HG03025 (cell line): Measurements from ENCODE around the gene RHOB.
"Not testable (repeated sequence)": the region's sequence is repeated elsewhere in the genome, so short reads cannot be mapped to it uniquely, and the experiment has no call there.

Source experiments
- ATAC-seq: cut with Tn5 transposase; IDR thresholded peaks from one replicate; pipeline ENCODE4 v1.9.1; 2021; ENCODE audit warnings: mild to moderate bottlenecking, moderate library complexity; ENCODE audit not compliant: unreplicated experiment, low FRiP score

The RHOB gene

DNA sequence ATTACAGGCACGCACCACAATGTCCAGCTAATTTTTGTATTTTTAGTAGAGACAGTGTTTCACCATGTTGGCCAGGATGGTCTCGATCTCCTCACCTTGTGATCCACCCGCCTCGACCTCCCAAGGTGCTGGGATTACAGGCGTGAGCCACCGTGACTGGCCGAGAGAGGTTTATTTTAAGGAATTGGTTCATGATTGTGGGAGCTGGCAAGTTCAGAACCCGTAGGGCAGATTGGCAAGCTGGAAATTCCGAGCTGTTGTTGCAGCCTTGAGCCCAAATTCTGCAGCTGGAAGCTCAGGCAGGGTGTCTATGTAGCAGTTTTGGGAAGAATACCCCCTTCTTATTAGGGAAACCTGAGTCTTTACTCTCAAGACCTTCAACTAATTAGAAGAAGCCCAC lies 11.4 kb upstream of the RHOB start:
- not testable (repeated sequence) for ATAC-seq

DNA sequence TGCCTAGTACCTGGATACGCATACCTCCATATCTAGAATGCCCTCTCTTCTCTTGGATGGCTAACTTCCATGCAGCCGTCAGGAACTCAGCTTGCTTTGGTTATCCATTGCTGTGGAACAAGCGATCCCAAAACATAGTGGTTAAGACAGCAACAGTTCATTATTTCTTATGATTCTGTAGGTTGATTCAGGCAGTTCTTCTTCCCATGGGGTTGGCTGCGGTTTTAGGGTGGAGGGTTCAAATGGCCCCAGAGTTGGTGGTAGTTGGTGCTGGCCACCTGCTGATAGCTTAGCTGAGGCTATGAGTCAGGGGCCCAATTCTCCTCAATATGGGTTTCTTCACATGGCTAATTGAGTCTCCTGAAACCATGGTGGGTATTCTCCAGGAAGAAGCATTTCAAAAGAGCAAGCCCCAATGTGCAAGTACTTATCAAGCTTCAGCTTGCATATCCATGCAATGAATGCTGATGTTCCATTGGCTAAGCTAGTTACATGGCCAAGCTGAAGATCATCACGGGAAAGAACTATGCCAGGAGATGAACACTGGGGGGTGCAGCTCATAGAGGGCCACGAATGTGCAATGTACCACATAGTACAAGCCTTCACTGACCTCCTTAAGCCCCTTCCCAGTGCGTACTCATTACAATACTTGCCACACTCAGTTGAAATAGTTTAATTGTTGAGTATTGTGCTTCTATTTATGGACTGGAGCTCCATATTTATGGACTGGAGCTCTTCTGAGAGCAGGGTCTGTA lies 10.0 kb upstream of the RHOB start:
- ATAC-seq: no peak

DNA sequence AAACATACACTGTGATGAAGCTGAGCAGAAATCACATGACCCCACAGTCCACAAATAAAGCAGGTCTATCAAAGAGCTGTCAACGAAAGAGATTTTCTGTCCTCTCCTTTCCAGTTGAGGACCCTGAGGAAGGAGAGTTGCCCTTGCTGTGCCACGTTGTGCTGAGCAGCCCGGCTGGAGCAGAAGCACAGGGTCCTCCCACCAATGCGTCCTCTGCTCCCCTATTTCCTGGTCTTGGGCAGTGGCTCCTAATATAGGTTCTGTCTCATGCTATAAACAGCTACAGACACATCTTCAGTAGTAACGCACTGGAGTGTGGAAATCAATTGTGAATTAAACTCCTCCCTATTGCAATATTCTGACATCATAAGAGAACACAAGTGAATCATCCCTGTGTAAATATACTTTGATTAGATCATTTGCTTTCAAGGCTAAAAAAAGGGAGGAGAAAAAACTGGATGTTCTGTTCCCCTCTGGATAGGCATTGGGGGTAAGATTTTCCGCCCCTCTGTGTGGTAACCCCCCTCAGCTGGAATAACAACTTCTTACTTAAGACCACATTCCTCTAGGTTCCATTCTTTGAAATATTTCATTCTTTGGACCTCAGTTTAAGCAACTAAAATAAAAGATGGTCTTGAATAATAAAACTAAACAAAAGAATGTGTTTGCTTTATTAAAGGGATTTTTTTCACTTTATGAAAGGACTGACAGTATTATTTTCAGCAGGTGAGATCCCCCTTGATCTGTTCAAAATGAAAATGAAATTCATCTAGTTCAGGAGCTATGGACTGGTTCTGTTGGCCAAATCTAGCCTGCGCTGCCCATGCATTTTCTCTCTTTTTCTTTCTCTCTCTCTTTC lies 8.3 kb upstream of the RHOB start:
- no peak for ATAC-seq

DNA sequence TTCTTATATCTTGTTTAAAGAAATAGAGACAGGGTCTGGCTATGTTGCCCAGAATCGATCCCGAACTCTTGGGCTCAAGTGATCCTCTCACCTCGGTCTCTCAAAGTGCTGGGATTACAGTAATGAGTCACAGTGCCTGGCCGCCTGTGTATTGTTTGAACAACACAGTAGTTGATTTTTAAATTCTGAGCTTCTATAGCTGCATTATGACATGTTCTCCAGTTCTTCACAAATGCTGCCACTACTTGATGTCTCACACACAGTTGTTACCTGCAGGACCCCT lies 7.7 kb upstream of the RHOB start:
- no peak for ATAC-seq

DNA sequence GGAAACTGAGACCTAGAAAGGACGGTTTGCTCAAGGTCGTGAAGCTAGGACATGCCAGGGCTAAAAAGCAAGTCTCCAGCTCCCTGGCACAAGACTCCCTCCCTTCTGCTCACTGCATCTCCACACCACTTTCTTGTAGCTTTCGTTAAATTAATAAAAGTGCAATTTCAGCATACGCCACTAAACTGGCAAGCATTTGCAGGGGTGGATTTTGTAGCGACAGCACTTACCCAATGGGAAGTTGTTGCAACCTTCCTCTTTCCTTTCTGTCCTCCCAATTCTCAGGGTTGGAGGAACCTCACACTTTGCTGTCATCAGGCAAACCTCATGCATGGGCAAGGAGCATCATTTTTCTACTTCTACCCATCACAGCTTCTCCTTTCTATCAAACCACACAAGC lies 7.4 kb upstream of the RHOB start:
- no peak for ATAC-seq

DNA sequence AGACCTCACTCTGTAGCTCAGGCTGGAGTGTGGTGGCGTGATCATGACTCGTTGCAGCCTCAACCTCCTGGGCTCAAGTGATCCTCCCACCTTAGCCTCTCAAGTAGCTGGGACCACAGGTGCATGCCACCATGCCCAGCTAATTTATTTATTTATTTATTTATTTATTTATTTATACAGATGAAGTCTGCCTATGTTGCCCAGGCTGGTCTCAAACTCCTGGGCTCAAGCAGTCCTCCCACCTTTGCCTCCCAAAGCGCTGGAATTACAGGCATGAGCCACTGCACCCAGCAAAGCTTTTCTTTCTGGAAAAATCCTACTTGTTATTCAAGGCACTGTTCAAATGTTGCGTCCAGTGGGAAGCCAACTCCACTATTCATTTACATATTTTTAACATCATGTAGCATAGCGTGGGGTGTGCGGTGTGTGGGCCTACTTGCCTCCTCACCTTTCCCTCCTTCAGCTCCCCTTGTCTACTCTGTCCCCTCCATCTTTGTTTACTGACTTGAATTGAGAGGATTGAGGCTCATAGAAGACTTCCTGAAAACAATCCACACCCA lies 6.8 kb upstream of the RHOB start:
- ATAC-seq: no peak

DNA sequence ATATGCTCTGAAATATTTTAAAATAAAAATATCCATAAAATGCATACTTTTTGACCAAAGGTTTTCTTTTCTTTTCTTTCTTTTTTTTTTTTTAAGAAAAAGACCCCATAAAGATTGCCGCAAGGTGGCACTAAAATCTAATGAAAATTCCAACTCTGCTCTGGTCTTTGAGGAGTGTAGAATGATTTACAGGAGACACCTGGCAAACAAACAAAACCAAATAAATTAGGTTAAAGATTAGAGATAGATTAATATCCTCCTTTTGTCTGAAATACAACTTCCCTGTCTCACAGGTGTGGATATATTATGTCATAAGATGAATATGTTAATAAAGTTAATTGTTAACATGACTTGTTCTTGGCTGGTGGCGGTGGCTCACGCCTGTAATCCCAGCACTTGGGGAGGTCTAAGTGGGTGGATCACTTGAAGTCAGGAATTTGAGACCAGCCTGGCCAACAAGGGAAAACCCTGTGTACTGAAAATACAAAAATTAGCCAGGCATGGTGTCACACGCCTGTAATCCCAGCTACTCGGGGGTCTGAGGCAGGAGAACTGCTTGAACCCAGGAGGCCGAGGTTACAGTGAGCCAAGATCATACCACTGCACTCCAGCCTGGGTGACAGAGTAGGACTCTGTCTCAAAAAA lies 3.5 kb upstream of the RHOB start:
- no peak for ATAC-seq

DNA sequence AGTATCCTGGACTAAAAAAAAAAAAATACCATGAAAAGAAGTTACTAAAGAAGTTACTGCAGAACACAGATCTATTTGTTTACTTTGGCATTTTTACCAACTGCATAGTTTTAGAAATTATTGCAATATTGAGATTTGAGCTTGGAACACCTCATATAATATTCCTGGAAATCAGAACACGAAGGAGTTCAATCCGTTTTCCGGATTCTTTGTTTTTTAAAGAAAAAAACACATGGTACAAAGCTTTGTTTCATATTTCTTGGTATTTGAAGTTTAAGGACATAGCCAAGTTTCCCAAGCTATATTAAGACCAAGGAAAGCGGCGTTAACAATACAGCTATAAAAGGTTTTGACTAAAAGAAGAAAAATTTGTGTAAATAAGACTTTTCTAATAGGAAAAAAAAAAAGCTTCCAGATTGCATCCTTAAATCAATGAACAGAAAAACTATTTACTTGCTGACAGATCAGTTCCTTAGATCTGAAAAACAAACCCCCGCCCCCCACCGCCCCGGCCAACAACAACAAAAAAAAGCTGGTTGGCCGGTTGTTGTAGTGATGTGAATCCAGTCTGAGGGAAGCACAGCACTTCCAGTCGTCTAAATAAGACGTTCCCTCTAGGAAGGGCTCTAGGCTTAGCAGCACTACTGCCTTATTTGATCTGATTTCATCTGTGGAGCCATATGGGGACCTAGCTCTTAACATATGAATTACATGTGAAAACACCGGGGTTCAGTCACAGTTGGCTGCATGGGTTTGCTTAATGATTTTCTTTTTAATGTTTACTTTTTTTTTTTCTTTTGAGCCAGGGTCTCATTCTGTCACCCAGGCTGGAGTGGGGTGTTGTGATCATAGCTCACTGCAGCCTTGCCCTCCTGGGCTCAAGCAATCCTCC lies 2.5 kb upstream of the RHOB start:
- ATAC-seq: no peak

DNA sequence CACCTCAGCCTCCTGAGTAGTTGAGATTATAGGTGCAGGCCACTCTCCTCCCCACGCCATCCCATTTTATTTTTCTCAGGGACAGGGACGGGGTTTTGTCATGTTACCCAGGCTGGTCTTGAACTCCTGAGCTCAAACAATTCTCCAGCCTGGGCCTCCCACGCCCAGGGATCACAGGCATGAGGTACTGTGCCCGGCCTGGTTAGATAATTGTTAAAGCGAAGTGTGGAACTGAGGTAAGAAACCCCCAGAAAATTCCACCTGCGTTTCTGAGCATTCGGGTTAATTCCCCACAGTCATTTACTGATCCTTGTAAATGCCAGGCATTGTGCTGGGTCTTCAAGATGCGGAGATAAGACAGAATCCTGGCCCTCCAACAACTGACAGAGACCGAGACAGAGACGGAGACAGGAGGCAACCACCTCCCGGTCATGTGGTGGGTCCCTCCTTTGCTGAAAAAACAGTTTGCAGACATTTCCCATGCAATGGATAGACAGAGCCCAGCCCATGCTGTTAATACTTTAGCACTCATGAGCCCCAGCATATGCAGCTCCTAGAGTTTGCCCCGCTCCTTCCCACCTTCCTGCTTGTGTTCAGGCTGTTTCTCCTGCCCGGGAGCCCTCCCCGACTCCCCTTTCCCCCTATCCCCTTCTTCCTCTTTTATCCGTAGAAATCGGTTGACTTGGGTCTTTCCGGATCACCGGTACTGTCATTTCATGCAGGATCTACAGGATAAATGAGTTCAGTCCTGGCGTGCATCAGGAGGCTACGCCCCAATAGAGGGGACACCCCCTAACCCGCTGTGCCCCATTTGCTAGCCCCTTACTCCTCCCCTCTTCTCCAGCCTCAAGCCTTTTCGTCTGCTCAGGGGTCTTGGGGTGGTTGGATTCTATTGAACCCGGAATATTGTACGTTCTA lies 1.6 kb upstream of the RHOB start:
- ATAC-seq: no peak

DNA sequence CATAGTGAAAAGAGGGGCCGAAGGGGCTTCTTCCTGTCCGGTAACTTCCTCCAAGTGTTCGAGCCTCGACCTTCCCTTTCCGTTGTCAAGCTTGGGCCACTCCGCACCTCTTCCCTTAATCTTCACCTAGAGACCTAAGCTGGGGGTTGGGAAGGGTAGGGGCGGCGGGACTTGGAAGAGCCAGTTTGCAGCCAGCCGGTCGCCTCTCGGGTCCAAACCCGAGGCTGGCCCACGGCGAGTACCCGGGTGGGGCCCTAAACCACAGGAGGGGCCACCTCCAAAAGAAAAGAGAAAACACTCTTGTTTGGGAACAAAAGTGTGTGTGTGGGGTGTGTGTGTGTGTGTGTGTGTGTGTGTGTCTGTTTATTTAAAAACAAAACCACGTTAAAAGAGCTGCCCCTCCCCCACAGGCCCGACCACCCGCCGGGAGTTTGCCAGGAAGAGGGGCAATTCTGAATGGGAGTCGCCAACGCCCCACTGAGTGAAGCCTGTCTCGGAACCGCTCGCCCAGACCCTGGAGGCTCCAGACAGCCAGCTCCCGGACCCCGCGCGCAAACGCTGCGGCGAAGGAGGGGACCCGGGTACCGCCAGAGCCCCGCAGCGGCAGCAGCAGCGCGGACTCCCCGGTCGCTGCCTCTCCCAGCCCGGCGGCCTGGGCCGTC lies 488 bp upstream of the RHOB start:
- ATAC-seq: no peak

DNA sequence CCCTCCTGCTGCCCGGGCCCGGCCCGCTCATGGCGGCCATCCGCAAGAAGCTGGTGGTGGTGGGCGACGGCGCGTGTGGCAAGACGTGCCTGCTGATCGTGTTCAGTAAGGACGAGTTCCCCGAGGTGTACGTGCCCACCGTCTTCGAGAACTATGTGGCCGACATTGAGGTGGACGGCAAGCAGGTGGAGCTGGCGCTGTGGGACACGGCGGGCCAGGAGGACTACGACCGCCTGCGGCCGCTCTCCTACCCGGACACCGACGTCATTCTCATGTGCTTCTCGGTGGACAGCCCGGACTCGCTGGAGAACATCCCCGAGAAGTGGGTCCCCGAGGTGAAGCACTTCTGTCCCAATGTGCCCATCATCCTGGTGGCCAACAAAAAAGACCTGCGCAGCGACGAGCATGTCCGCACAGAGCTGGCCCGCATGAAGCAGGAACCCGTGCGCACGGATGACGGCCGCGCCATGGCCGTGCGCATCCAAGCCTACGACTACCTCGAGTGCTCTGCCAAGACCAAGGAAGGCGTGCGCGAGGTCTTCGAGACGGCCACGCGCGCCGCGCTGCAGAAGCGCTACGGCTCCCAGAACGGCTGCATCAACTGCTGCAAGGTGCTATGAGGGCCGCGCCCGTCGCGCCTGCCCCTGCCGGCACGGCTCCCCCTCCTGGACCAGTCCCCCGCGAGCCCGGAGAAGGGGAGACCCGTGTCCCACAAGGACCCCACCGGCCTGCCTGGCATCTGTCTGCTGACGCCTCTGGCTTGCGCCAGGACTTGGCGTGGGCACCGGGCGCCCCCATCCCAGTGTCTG lies 767 bp downstream of the RHOB start:
- ATAC-seq: peak; percentile 12

DNA sequence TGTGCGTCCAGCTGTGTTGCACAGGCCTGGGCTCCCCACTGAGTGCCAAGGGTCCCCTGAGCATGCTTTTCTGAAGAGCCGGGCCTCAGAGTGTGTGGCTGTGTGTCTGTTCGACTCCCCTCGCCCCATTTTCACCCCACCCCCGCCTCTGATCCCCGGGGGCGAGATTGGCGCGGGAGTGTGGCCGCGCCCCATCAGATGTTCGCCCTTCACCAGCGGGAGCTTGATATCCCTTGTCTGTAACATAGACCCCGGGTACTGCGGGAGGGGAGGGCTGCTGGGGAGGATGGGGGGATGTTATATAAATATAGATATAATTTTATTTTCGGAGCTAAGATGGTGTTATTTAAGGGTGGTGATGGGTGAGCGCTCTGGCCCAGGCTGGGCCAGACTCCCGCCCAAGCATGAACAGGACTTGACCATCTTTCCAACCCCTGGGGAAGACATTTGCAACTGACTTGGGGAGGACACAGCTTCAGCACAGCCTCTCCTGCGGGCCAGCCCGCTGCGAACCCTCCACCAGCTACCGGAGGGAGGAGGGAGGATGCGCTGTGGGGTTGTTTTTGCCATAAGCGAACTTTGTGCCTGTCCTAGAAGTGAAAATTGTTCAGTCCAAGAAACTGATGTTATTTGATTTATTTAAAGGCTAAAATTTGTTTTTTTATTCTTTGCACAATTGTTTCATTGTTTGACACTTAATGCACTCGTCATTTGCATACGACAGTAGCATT lies 1.5 kb downstream of the RHOB start:
- no peak for ATAC-seq

DNA sequence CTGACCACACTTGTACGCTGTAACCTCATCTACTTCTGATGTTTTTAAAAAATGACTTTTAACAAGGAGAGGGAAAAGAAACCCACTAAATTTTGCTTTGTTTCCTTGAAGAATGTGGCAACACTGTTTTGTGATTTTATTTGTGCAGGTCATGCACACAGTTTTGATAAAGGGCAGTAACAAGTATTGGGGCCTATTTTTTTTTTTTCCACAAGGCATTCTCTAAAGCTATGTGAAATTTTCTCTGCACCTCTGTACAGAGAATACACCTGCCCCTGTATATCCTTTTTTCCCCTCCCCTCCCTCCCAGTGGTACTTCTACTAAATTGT lies 2.1 kb downstream of the RHOB start:
- ATAC-seq: no peak

DNA sequence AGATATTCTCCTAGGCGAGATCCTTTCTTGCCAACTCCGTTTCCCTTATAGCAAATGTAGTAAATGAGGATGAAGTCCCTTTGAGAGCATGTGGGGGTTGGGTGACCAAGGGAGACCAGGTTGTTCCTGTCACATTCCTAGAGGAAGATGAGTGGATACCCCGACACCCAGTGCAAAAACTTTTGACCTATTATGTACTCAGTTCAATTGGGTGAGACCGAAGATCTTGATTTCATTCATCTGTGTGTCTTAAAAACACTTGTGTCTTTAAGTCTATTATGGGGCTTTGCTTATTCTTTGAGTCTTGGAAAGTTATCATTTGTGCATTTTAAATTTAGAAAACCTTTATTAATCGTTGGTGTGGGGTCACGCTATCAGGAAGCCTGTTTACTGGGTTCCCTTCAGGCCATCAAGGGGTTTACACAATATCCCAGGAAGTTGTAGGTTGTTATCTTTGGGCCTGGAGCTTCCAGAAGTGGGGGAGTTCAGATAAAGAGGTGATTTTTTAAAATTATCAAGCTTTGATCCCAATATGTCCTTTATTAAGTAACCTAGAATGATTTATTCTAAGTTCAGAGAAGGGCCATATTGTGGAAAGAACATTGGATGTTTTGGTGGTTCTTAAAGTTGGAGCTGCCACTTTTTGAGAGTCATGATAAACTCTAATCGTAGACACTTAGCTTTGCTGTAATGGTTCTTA lies 2.8 kb downstream of the RHOB start:
- no peak for ATAC-seq

DNA sequence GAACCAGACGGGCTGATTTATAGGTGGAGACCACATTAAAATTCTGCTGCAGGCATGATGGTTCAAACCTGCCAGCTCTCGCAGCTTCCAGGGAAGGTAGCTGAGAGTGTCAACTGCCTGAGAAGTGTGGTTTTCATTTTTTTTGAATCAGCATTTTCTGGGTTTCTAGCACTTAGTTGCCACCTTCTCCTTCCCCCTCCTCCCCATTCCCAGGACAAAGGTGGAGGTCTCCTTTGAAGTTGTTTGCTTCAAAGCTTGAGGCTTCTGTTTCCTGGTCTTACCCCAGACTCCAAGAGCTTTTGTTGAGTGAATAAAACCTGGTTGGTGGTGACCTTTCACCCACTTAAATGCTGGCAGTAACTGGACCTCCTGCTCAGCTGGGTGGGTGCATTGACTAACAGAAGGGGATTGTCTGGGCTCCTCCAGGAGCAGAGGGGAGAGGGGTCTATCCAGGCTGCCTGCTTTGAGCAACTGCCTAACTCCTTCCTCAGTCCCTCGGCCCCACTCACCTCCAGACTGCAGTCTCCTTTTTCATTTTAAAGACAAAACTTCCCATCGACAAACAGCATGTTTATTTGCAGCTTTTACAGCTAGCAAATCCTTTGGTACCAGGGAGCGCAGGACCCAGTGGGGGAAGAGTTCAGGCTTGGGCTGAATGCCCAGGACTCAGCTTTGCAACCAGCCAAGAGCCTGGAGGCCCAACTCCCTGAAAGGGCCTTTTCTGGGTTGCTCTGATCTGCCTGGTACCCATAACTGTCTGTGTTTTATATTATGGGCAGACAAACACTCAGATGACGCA lies 3.5 kb downstream of the RHOB start:
- ATAC-seq: no peak

DNA sequence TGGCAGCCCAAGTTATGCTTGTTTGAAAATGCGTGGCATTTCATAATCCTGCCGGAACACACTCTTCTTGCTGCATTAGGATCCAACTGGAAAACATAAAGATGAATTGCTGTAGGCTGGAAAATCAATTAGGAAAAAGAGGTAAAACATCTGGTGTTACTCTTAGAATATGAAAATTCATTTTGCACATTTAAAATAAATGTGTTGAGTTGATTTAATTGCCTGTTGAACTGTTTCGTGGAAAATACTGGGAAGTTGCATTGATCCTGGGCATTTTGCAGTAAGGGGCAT lies 4.1 kb downstream of the RHOB start:
- ATAC-seq: no peak
